Cerebellar cortex (tissue), 1 donor: Measurements from ENCODE around the gene MYG1.
"Not testable (repeated sequence)": the region's sequence is repeated elsewhere in the genome, so short reads cannot be mapped to it uniquely, and the experiment has no call there.

Source experiments
- DNase-seq: peaks from one replicate; pipeline ENCODE4 v3.0.0-alpha.2; 2015; ENCODE audit warnings: low spot score

The MYG1 gene

GRCh38 chr12:53286448-53286847 is 13.0 kb upstream of the MYG1 start:
- no peak for DNase-seq

GRCh38 chr12:53287741-53288216 is 11.7 kb upstream of the MYG1 start:
- peak; percentile 69 for DNase-seq

- DNase-seq, result no peak
These were observed 11.2 kb upstream of the MYG1 start for GRCh38 chr12:53288322-53288721.

- DNase-seq, result no peak
These were observed 9.6 kb upstream of the MYG1 start for GRCh38 chr12:53289891-53290290.

- no peak for DNase-seq
These were observed 8.8 kb upstream of the MYG1 start for GRCh38 chr12:53290661-53291060.

- no peak for DNase-seq
These were observed 7.1 kb upstream of the MYG1 start for GRCh38 chr12:53292426-53292825.

- peak; percentile 92 for DNase-seq
These were observed 4.2 kb upstream of the MYG1 start, which contains the start of gene PFDN5 for GRCh38 chr12:53295070-53295890. Gene PFDN5, plus strand, starts transcription at chr12:53295542. Its CDS starts 26 bp downstream, at chr12:53295568.

- no peak for DNase-seq
These were observed 3.6 kb upstream of the MYG1 start for GRCh38 chr12:53295891-53296219.

- not testable (repeated sequence) for DNase-seq
These were observed 2.4 kb upstream of the MYG1 start for GRCh38 chr12:53297106-53297505.

- no peak for DNase-seq
These were observed 1.3 kb upstream of the MYG1 start for GRCh38 chr12:53298164-53298563.

GRCh38 chr12:53299101-53299453 is 418 bp upstream of the MYG1 start:
- no peak for DNase-seq

- DNase-seq, result no peak
These were observed 692 bp downstream of the MYG1 start for GRCh38 chr12:53300187-53300586.

- no peak for DNase-seq
These were observed 3.4 kb downstream of the MYG1 start for GRCh38 chr12:53302903-53303302.

- no peak for DNase-seq
These were observed 7.3 kb downstream of the MYG1 start for GRCh38 chr12:53306826-53307225.

GRCh38 chr12:53308276-53308675 is 8.8 kb downstream of the MYG1 start:
- no peak for DNase-seq

GRCh38 chr12:53313996-53314395 is 14.5 kb downstream of the MYG1 start:
- DNase-seq, result no peak

GRCh38 chr12:53320352-53321195 is 21.1 kb downstream of the MYG1 start:
- DNase-seq, result no peak

GRCh38 chr12:53324113-53324778 is 24.8 kb downstream of the MYG1 start:
- peak; percentile 45 for DNase-seq

- peak; percentile 82 for DNase-seq
These were observed 25.4 kb downstream of the MYG1 start for GRCh38 chr12:53324779-53325510.

- DNase-seq, result no peak
These were observed 26.1 kb downstream of the MYG1 start for GRCh38 chr12:53325511-53326061.

GRCh38 chr12:53326460-53327185 is 27.1 kb downstream of the MYG1 start:
- DNase-seq, result no peak
